Measurements from ENCODE around the gene ITPR1.

DNA sequence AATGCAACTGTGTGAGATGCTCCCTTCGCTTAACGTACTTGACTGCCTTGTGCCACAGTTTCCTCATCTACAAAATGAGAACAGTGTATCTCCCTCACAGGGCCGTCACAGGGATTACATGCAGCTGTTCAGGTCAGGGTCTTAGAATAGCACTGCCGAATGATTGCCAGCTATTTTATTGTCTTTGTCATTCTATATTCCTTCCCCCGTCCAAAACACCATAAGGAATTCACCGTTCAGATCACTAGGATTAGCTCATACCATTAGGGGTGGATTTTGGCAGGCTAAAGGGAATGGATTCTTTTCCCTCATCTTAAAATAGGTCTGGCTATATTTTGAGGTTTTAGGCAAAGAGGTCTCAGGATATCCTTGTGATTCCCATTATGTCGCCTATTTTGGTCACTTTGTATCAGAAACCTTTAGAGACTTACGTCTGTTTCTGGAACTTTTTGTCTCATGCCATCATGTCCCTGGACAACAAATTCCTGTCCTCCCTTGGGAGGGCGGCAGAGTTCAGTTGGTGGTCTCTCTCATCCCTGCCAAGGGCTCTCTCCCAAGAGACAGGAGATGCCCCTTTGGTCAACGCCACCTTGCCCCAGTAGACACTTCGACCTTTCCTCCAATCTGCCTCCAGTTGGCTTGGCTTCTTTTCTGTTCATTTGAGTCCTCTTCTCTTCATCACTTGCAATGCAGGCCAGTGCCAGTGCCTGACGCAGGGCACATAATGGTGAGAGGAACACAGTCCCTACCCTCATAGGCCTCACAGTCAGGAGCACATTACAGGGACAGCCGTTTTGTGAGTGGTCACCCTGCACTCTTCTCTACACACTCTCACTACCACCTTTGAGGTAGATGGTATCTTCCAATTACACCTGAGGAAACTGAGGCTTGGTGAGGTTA is 314.5 kb downstream of the ITPR1 start:
- no peak for TF ChIP-seq POLR2A (IDR thresholded peaks at IDR 0.05)
- TF ChIP-seq, protein P1, sequence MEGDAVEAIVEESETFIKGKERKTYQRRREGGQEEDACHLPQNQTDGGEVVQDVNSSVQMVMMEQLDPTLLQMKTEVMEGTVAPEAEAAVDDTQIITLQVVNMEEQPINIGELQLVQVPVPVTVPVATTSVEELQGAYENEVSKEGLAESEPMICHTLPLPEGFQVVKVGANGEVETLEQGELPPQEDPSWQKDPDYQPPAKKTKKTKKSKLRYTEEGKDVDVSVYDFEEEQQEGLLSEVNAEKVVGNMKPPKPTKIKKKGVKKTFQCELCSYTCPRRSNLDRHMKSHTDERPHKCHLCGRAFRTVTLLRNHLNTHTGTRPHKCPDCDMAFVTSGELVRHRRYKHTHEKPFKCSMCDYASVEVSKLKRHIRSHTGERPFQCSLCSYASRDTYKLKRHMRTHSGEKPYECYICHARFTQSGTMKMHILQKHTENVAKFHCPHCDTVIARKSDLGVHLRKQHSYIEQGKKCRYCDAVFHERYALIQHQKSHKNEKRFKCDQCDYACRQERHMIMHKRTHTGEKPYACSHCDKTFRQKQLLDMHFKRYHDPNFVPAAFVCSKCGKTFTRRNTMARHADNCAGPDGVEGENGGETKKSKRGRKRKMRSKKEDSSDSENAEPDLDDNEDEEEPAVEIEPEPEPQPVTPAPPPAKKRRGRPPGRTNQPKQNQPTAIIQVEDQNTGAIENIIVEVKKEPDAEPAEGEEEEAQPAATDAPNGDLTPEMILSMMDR (IDR thresholded peaks at IDR 0.05) = no peak

Measured in thyroid gland (tissue), 4 donors.